WTC11 (cell line): ENCODE measurements around the gene ACSL1.

ENCODE experiments used
- GABPB1 ChIP-seq: sonication (generic); formaldehyde crosslinking; IDR thresholded peaks from 2 replicates; pipeline ENCODE4 v1.8.1; 2023; ENCODE audit warnings: mild to moderate bottlenecking, missing genetic modification reagents
- ZNF263 ChIP-seq: sonication (generic); formaldehyde crosslinking; IDR thresholded peaks from 2 replicates; pipeline ENCODE4 v1.8.1; 2022; ENCODE audit warnings: low read depth, mild to moderate bottlenecking, moderate library complexity, missing genetic modification reagents
- TF ChIP-seq, protein P1 (sequence below): sonication (generic); formaldehyde crosslinking; IDR thresholded peaks from 2 replicates; pipeline ENCODE4 v1.8.1; 2022; ENCODE audit warnings: low read depth, mild to moderate bottlenecking, moderate library complexity, missing genetic modification reagents, borderline replicate concordance

DNA sequence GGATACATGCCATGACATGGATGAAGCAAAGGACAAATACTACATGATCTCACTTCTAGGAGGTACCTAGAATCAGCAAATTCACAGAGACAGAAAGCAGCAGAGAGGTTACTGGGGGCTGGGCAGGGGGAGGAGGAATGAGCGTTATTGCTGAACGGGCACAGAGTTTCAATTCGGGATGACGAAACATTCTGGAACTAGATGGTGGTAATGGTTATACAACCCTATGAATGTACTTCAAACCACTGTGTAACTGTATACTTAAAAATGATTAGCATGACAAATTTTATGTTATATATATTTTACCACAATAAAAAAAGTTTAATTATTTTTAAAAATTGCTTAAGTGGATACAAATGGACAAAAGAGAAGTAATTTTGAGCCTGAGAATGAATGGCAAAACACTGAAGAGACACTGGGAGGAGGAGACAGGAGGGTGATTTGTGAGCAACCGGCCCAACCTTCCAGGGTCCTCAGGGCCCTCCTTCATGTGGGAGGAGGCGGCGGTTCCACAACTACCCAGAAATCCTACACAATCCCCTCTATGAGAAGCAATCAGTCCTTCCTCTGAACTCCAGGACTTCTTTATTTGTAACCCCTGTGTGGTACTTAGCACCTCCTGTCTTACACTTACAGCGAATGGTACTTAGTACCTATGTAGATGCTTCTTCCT, 14.1 kb downstream of the ACSL1 start:
- no peak for TF ChIP-seq GABPB1 (CRISPR knock-in tag)
- TF ChIP-seq, protein P1, sequence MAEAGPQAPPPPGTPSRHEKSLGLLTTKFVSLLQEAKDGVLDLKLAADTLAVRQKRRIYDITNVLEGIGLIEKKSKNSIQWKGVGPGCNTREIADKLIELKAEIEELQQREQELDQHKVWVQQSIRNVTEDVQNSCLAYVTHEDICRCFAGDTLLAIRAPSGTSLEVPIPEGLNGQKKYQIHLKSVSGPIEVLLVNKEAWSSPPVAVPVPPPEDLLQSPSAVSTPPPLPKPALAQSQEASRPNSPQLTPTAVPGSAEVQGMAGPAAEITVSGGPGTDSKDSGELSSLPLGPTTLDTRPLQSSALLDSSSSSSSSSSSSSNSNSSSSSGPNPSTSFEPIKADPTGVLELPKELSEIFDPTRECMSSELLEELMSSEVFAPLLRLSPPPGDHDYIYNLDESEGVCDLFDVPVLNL (CRISPR knock-in tag), result no peak
- TF ChIP-seq ZNF263 (CRISPR knock-in tag), result no peak
